ENCODE results near the gene TIMM17A.
"Not testable (repeated sequence)": the region's sequence is repeated elsewhere in the genome, so short reads cannot be mapped to it uniquely, and the experiment has no call there.

Gene TIMM17A

GRCh38 chr1:201955009-201955728, at the start of gene TIMM17A:
Gene TIMM17A (plus strand): TSS chr1:201955503. CDS start chr1:201955527, 24 bp downstream.
- peak; percentile 94 for DNase-seq

- DNase-seq, result no peak
Measured at GRCh38 chr1:201906336-201906735, 49.0 kb upstream of the TIMM17A start.

- DNase-seq, result no peak
Measured at GRCh38 chr1:201907621-201908020, 47.7 kb upstream of the TIMM17A start.

GRCh38 chr1:201911826-201912571, 43.3 kb upstream of the TIMM17A start:
- no peak for DNase-seq

GRCh38 chr1:201912832-201913231, 42.5 kb upstream of the TIMM17A start:
- no peak for DNase-seq

GRCh38 chr1:201914456-201915235, 40.7 kb upstream of the TIMM17A start:
- DNase-seq, result no peak

- no peak for DNase-seq
Measured at GRCh38 chr1:201916649-201917249, 38.6 kb upstream of the TIMM17A start.

GRCh38 chr1:201917362-201918033, 37.8 kb upstream of the TIMM17A start:
- DNase-seq, result no peak

- no peak for DNase-seq
Measured at GRCh38 chr1:201918343-201918742, 37.0 kb upstream of the TIMM17A start.

GRCh38 chr1:201921952-201922558, 33.2 kb upstream of the TIMM17A start:
- DNase-seq, result no peak

GRCh38 chr1:201925301-201925567, 30.1 kb upstream of the TIMM17A start:
- DNase-seq, result no peak

- DNase-seq, result no peak
Measured at GRCh38 chr1:201925981-201926645, 29.2 kb upstream of the TIMM17A start.

- no peak for DNase-seq
Measured at GRCh38 chr1:201928266-201928665, 27.0 kb upstream of the TIMM17A start.

- no peak for DNase-seq
Measured at GRCh38 chr1:201930137-201930536, 25.2 kb upstream of the TIMM17A start.

- no peak for DNase-seq
Measured at GRCh38 chr1:201930803-201931202, 24.5 kb upstream of the TIMM17A start.

- DNase-seq, result no peak
Measured at GRCh38 chr1:201933840-201934430, 21.4 kb upstream of the TIMM17A start.

- DNase-seq, result no peak
Measured at GRCh38 chr1:201937624-201938213, 17.6 kb upstream of the TIMM17A start.

GRCh38 chr1:201938440-201939035, 16.8 kb upstream of the TIMM17A start:
- DNase-seq, result no peak

GRCh38 chr1:201939148-201939547, 16.2 kb upstream of the TIMM17A start:
- no peak for DNase-seq

GRCh38 chr1:201939574-201939973, 15.7 kb upstream of the TIMM17A start:
- DNase-seq, result no peak

GRCh38 chr1:201940316-201940715, 15.0 kb upstream of the TIMM17A start:
- DNase-seq, result not testable (repeated sequence)

All from stimulated activated naive CD4-positive, alpha-beta T cell treated with Interleukin-2 at 50 U/mL for 16 hours (primary cell).